Brain microvascular endothelial cell (primary cell): Measurements from ENCODE around the gene NKX2-3.

Experiments used
- DNase-seq: peaks from one replicate; pipeline ENCODE4 v3.0.0-alpha.2; 2020
- H3K27ac ChIP-seq: fragments of 250-450 bp; sonication (Bioruptor Pico); 2 replicates; pipeline ENCODE4 v1.5.1; 2020; ENCODE audit warnings: mild to moderate bottlenecking, moderate library complexity
- H3K27me3 ChIP-seq: fragments of 250-450 bp; sonication (Bioruptor Pico); replicated peaks from 2 replicates; pipeline ENCODE4 v1.5.1; 2020; ENCODE audit warnings: mild to moderate bottlenecking
- H3K36me3 ChIP-seq: fragments of 250-450 bp; sonication (Bioruptor Pico); replicated peaks from 2 replicates; pipeline ENCODE4 v1.5.1; 2020; ENCODE audit warnings: mild to moderate bottlenecking
- H3K4me3 ChIP-seq: 2 replicates; pipeline ENCODE4 v1.5.1; 2011; ENCODE audit warnings: low read depth, mild to moderate bottlenecking, control low read depth, low read length, moderate library complexity
- CTCF ChIP-seq: IDR thresholded peaks from 2 replicates; pipeline ENCODE4 v1.5.1; 2011; ENCODE audit warnings: low read depth, mild to moderate bottlenecking, moderate library complexity, low read length, control low read depth, inconsistent platforms; ENCODE audit errors: missing control alignments
- in situ Hi-C: cut with HindIII; loops from 2 replicates; pipeline ENCODE4 v1.10.0; 2017; ENCODE audit warnings: low sequenced_read_pairs, low pct_ligation_motif_present

Gene NKX2-3

GRCh38 chr10:99540657-99541531, 8.2 kb downstream of the NKX2-3 start:
- H3K36me3 ChIP-seq, result no peaks in the 10 kb centered on the region
- TF ChIP-seq CTCF, result no peak
- in situ Hi-C loops, result no loop called here
- peaks cover 86% of the 10 kb centered on the region for H3K27me3 ChIP-seq
- H3K4me3 ChIP-seq, result no peak overlapping the region
- DNase-seq, result no peak
- no peak overlapping the region for H3K27ac ChIP-seq

- DNase-seq, result no peak
- no peaks in the 10 kb centered on the region for H3K36me3 ChIP-seq
- no peak for TF ChIP-seq CTCF
- H3K27ac ChIP-seq, result no peak overlapping the region
- H3K27me3 ChIP-seq, result peaks cover 64% of the 10 kb centered on the region
- in situ Hi-C loops, result no loop called here
- H3K4me3 ChIP-seq, result no peak overlapping the region
Observed at GRCh38 chr10:99544322-99544721, 11.6 kb downstream of the NKX2-3 start.

- Histone ChIP-seq H3K36me3 (no peaks in the 10 kb centered on the region), H3K4me3 (no peak overlapping the region), H3K27ac (no peak overlapping the region), H3K27me3 (peaks cover 30% of the 10 kb centered on the region)
- in situ Hi-C loops, result no loop called here
- DNase-seq, result peak; percentile 20
- TF ChIP-seq CTCF, result peak; percentile 60
Observed at GRCh38 chr10:99548041-99548530, 15.3 kb downstream of the NKX2-3 start.

- in situ Hi-C loops, result no loop called here
- Histone ChIP-seq H3K27me3 (peaks cover 20% of the 10 kb centered on the region), H3K4me3 (no peak overlapping the region), H3K27ac (no peak overlapping the region), H3K36me3 (no peaks in the 10 kb centered on the region)
- peak; percentile 11 for DNase-seq
- TF ChIP-seq CTCF, result no peak
Observed at GRCh38 chr10:99551158-99551557, 18.4 kb downstream of the NKX2-3 start.

- in situ Hi-C loops, result no loop called here
- Histone ChIP-seq H3K4me3 (no peak overlapping the region), H3K27me3 (peaks cover 15% of the 10 kb centered on the region), H3K27ac (no peak overlapping the region), H3K36me3 (no peaks in the 10 kb centered on the region)
- TF ChIP-seq CTCF, result no peak
- DNase-seq, result no peak
Observed at GRCh38 chr10:99551616-99552015, 18.9 kb downstream of the NKX2-3 start.

GRCh38 chr10:99555371-99555770, 22.6 kb downstream of the NKX2-3 start:
- Histone ChIP-seq H3K27ac (no peak overlapping the region), H3K4me3 (no peak overlapping the region), H3K27me3 (peaks cover 11% of the 10 kb centered on the region), H3K36me3 (no peaks in the 10 kb centered on the region)
- TF ChIP-seq CTCF, result no peak
- DNase-seq, result no peak
- in situ Hi-C loops, result no loop called here
